ENCODE results near the gene ABI3BP.

GRCh38 chr3:100947119-100947518 lies 46.1 kb downstream of the ABI3BP start:
- TF ChIP-seq CTCF (IDR thresholded peaks at IDR 0.05) (no peak), POLR2A (IDR thresholded peaks at IDR 0.05) (no peak)

All from Peyer's patch (tissue), 4 donors.